ENCODE data around the gene CFAP77.

DNA sequence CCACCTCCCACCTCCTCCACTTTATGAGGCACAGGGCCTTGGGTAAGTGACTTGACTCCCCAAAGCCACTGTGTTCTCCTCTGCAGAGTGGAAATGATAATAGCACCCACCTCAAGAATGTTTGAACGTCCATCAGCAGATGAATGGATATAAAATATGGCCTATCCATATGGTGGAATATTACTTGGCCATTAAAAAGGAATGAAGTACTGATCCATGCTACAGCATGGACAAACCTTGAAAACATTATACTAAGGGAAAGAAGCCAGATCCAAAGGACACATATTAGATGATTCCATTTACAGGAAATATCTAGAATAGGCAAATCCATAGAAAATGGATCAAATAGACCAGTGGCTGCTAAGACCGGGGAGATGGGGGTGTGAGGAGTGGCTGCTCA lies 50.2 kb downstream of the CFAP77 start:
- TF ChIP-seq, protein P1, sequence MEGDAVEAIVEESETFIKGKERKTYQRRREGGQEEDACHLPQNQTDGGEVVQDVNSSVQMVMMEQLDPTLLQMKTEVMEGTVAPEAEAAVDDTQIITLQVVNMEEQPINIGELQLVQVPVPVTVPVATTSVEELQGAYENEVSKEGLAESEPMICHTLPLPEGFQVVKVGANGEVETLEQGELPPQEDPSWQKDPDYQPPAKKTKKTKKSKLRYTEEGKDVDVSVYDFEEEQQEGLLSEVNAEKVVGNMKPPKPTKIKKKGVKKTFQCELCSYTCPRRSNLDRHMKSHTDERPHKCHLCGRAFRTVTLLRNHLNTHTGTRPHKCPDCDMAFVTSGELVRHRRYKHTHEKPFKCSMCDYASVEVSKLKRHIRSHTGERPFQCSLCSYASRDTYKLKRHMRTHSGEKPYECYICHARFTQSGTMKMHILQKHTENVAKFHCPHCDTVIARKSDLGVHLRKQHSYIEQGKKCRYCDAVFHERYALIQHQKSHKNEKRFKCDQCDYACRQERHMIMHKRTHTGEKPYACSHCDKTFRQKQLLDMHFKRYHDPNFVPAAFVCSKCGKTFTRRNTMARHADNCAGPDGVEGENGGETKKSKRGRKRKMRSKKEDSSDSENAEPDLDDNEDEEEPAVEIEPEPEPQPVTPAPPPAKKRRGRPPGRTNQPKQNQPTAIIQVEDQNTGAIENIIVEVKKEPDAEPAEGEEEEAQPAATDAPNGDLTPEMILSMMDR (IDR thresholded peaks at IDR 0.05), result no peak
- no peak for TF ChIP-seq POLR2AphosphoS5 (IDR thresholded peaks at IDR 0.05)
- TF ChIP-seq POLR2A (IDR thresholded peaks at IDR 0.05), result no peak
- no peak for TF ChIP-seq EP300 (IDR thresholded peaks at IDR 0.05)
